ENCODE results near the gene ZMYND12.

- no peak for TF ChIP-seq POLR2AphosphoS5 (IDR thresholded peaks at IDR 0.05; ENCODE audit: low read depth, low read length)
- TF ChIP-seq REST (IDR thresholded peaks at IDR 0.05; ENCODE audit: insufficient read depth in 1 of 2, low read depth in 2 of 2, low read length in 2 of 2), result no peak
- TF ChIP-seq TAF1 (IDR thresholded peaks at IDR 0.05; ENCODE audit: borderline replicate concordance, insufficient read depth, low read length), result no peak
- TF ChIP-seq FOXP2 (optimal IDR thresholded peaks at IDR 0.05; ENCODE audit: borderline replicate concordance, extremely low read depth, extremely low read length, insufficient read depth), result no peak
Measured at GRCh38 chr1:42392967-42393848, 62.6 kb downstream of the ZMYND12 start.
